GM13977 (cell line): ENCODE data around the gene PDGFD.

ENCODE experiments used
- DNase-seq: peaks from one replicate; pipeline ENCODE4 v3.0.0; 2012; ENCODE audit warnings: low spot score
- CTCF ChIP-seq: IDR thresholded peaks from 2 replicates; pipeline ENCODE4 v1.5.1; 2012; ENCODE audit warnings: mild to moderate bottlenecking, control low read depth; ENCODE audit not compliant: insufficient read depth; ENCODE audit errors: extremely low read depth, missing control alignments
- in situ Hi-C: fragments of 300-500 bp; cut with MboI; formaldehyde crosslinking; loops from one replicate; pipeline ENCODE4 v1.12.0; 2022; ENCODE audit warnings: low sequenced_read_pairs, low pct_unique_long_range_greater_than_20kb, mixed read lengths, inconsistent platforms; ENCODE audit not compliant: unreplicated experiment

Gene PDGFD

GRCh38 chr11:104033134-104033533 is 130.8 kb downstream of the PDGFD start:
- in situ Hi-C loops, result no loop called here
- no peak for DNase-seq
- no peak for TF ChIP-seq CTCF

- DNase-seq, result no peak
Measured at GRCh38 chr11:104028476-104029263, 135.3 kb downstream of the PDGFD start.

GRCh38 chr11:104024572-104024971 is 139.4 kb downstream of the PDGFD start:
- no peak for DNase-seq
- in situ Hi-C loops, result no loop called here
- TF ChIP-seq CTCF, result no peak

More at GRCh38 chr11:104028476-104029263, 135.3 kb downstream of the PDGFD start:
- in situ Hi-C loops, result no loop called here
- TF ChIP-seq CTCF, result no peak

- in situ Hi-C loops, result no loop called here
- TF ChIP-seq CTCF, result no peak
- no peak for DNase-seq
Measured at GRCh38 chr11:104015649-104016415, 148.1 kb downstream of the PDGFD start.

- in situ Hi-C loops, result no loop called here
- DNase-seq, result no peak
Measured at GRCh38 chr11:104011044-104011443, 152.9 kb downstream of the PDGFD start.

GRCh38 chr11:104009744-104010143 is 154.2 kb downstream of the PDGFD start:
- TF ChIP-seq CTCF, result no peak
- in situ Hi-C loops, result no loop called here
- no peak for DNase-seq

More at GRCh38 chr11:104011044-104011443, 152.9 kb downstream of the PDGFD start:
- TF ChIP-seq CTCF, result no peak
